ENCODE measurements around the gene GRIN3B. TPM values are rescaled to one million over a fixed set of nuclear protein-coding genes. Genes with fewer than 3 reads are reported as not detected.

Gene GRIN3B
- total and polyA plus RNA-seq, 2 of the 8 experiments (the other 6 are each of a cell fraction or from before 2014, with no cell fraction given), result 0.45 to 1.0 TPM

DNA sequence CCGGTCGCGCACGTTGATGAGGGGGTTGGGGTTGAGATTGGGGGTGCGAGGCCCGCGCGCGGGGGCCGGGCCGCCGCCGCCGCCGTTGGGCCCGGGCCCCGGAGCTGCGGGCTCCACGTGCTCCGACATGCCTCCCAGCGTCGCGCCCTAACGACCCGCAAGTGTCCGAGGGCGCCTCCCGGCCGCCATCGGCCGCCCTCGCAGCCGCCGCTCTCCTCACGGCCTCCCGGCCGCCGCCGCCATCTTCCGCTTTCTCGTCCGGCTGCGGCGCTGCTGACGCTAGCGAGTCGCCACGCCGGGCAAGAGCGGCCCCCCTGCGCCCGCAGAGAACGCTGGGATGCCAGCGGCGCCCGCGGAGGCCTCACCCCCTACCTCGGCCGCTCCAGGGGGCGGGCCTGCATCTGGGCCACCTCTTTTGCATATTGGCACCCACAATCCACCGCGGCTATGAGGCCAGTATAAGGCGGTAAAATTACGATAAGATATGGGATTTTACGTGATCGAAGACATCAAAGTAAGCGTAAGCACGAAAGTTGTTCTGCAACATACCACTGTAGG is 20.7 kb downstream of the GRIN3B start, which contains the start of gene TMEM259 (continued):
- TF ChIP-seq MAX (IDR thresholded peaks at IDR 0.05) (peak; percentile 32; the same call in 1 of the 2 replicates), TBP (IDR thresholded peaks at IDR 0.05; ENCODE audit: low read depth, low read length) (no peak), BCL11A (IDR thresholded peaks at IDR 0.05; ENCODE audit: low read depth in 2 of 2, low read length in 2 of 2) (no peak), ZNF274 (IDR thresholded peaks at IDR 0.05; ENCODE audit: borderline replicate concordance, extremely low read depth, low read length) (no peak), BACH1 (IDR thresholded peaks at IDR 0.05; ENCODE audit: low read length) (no peak), CEBPB (IDR thresholded peaks at IDR 0.05; ENCODE audit: low read depth, low read length) (no peak), SP1 (IDR thresholded peaks at IDR 0.05; ENCODE audit: low read depth, low read length) (no peak; the same call in 1 of the 2 replicates), CHD2 (IDR thresholded peaks at IDR 0.05; ENCODE audit: low read length) (no peak; the same call in 1 of the 2 replicates), HDAC6 (IDR thresholded peaks at IDR 0.05; ENCODE audit: low read depth, low read length) (no peak), RAD21 (IDR thresholded peaks at IDR 0.05 in 1 of 2, conservative IDR thresholded peaks at IDR 0.05 in 1 of 2; ENCODE audit: low read depth in 2 of 2, low read length in 2 of 2) (peak in 1 of 2 experiments; percentile 8; a peak in 1 of 4 replicates)
- TF ChIP-seq, protein P1, sequence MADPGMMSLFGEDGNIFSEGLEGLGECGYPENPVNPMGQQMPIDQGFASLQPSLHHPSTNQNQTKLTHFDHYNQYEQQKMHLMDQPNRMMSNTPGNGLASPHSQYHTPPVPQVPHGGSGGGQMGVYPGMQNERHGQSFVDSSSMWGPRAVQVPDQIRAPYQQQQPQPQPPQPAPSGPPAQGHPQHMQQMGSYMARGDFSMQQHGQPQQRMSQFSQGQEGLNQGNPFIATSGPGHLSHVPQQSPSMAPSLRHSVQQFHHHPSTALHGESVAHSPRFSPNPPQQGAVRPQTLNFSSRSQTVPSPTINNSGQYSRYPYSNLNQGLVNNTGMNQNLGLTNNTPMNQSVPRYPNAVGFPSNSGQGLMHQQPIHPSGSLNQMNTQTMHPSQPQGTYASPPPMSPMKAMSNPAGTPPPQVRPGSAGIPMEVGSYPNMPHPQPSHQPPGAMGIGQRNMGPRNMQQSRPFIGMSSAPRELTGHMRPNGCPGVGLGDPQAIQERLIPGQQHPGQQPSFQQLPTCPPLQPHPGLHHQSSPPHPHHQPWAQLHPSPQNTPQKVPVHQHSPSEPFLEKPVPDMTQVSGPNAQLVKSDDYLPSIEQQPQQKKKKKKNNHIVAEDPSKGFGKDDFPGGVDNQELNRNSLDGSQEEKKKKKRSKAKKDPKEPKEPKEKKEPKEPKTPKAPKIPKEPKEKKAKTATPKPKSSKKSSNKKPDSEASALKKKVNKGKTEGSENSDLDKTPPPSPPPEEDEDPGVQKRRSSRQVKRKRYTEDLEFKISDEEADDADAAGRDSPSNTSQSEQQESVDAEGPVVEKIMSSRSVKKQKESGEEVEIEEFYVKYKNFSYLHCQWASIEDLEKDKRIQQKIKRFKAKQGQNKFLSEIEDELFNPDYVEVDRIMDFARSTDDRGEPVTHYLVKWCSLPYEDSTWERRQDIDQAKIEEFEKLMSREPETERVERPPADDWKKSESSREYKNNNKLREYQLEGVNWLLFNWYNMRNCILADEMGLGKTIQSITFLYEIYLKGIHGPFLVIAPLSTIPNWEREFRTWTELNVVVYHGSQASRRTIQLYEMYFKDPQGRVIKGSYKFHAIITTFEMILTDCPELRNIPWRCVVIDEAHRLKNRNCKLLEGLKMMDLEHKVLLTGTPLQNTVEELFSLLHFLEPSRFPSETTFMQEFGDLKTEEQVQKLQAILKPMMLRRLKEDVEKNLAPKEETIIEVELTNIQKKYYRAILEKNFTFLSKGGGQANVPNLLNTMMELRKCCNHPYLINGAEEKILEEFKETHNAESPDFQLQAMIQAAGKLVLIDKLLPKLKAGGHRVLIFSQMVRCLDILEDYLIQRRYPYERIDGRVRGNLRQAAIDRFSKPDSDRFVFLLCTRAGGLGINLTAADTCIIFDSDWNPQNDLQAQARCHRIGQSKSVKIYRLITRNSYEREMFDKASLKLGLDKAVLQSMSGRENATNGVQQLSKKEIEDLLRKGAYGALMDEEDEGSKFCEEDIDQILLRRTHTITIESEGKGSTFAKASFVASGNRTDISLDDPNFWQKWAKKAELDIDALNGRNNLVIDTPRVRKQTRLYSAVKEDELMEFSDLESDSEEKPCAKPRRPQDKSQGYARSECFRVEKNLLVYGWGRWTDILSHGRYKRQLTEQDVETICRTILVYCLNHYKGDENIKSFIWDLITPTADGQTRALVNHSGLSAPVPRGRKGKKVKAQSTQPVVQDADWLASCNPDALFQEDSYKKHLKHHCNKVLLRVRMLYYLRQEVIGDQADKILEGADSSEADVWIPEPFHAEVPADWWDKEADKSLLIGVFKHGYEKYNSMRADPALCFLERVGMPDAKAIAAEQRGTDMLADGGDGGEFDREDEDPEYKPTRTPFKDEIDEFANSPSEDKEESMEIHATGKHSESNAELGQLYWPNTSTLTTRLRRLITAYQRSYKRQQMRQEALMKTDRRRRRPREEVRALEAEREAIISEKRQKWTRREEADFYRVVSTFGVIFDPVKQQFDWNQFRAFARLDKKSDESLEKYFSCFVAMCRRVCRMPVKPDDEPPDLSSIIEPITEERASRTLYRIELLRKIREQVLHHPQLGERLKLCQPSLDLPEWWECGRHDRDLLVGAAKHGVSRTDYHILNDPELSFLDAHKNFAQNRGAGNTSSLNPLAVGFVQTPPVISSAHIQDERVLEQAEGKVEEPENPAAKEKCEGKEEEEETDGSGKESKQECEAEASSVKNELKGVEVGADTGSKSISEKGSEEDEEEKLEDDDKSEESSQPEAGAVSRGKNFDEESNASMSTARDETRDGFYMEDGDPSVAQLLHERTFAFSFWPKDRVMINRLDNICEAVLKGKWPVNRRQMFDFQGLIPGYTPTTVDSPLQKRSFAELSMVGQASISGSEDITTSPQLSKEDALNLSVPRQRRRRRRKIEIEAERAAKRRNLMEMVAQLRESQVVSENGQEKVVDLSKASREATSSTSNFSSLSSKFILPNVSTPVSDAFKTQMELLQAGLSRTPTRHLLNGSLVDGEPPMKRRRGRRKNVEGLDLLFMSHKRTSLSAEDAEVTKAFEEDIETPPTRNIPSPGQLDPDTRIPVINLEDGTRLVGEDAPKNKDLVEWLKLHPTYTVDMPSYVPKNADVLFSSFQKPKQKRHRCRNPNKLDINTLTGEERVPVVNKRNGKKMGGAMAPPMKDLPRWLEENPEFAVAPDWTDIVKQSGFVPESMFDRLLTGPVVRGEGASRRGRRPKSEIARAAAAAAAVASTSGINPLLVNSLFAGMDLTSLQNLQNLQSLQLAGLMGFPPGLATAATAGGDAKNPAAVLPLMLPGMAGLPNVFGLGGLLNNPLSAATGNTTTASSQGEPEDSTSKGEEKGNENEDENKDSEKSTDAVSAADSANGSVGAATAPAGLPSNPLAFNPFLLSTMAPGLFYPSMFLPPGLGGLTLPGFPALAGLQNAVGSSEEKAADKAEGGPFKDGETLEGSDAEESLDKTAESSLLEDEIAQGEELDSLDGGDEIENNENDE (IDR thresholded peaks at IDR 0.05; ENCODE audit: insufficient replicate concordance, low read length), result no peak

Data from H1 (cell line).